Dedifferentiated amniotic fluid mesenchymal stem cell (primary cell): ENCODE data around the gene ATP5ME.

ENCODE experiments used
- DNase-seq: peaks from one replicate; pipeline ENCODE4 v3.0.0-alpha.2; 2016; ENCODE audit errors: extremely low spot score

ATP5ME gene

DNA sequence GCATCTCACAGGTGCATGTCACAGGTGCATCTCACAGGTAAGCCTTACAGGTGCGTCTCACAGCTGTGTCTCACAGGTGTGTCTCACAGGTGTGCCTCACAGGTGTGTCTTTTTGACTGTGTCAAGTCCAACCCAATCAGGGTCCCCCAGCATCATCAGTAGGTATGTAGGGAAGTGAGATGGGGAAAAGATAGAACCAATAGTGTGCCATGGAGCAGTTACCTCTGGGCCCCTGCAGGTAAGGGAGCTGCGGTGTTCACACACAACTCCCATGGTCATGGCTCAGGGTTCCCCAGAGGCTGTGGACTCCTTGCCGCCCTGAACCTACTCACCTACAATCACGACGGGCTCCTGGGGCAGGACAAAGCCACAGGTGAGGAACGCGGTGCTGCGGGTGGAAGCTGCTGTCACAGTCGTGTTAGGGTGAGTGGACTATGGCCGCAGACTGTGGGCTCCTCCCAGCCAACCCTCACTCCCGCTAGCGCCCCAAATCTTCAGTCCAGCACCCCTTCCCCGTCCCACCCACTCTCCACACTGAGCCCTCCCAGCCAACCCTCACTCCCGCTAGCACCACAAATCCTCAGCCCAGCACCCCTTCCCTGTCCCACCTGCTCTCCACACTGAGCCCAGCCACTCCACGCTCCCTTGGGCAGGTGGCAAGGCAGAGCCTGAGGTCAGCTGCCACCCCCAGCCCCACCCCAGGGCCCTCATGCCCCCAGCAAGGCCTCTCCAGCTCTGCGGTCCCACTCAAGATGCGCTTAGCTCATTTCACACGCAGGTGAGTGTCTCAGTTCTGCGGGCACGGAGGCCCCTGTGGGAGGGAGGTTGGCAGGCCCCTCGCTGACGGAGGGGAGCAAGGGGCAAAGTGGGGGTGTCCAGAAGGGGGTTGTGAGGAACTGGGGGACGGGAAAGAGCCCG, 50.8 kb downstream of the ATP5ME start:
- DNase-seq: no peak
